Neural cell (in vitro differentiated cells): Measurements from ENCODE around the gene ABCA13.

ENCODE experiments used
- EZH2 ChIP-seq: fragments of 200-600, 300-800 bp; shearing (Covaris generic), sonication (generic); IDR thresholded peaks from 2 replicates; pipeline ENCODE4 v1.6.1; 2014; ENCODE audit warnings: antibody characterized with exemption, low read length, borderline replicate concordance, mild to moderate bottlenecking; ENCODE audit not compliant: insufficient read depth, poor library complexity, severe bottlenecking
- MXI1 ChIP-seq: fragments of 450-650 bp; conservative IDR thresholded peaks from 2 replicates; pipeline ENCODE4 v1.6.1; 2014; ENCODE audit warnings: antibody characterized with exemption, mild to moderate bottlenecking; ENCODE audit not compliant: poor library complexity, severe bottlenecking
- POLR2AphosphoS5 ChIP-seq: IDR thresholded peaks from 2 replicates; pipeline ENCODE4 v1.6.1; 2012
- SMC3 ChIP-seq: fragments of 450-650 bp; conservative IDR thresholded peaks from 2 replicates; pipeline ENCODE4 v1.6.1; 2014; ENCODE audit warnings: antibody characterized with exemption, mild to moderate bottlenecking, moderate library complexity; ENCODE audit not compliant: poor library complexity
- TAF1 ChIP-seq: IDR thresholded peaks from 2 replicates; pipeline ENCODE4 v1.6.1; 2012; ENCODE audit warnings: low read depth
- TF ChIP-seq, protein P1 (sequence below): fragments of 450-650 bp; IDR thresholded peaks from 2 replicates; pipeline ENCODE4 v1.5.1; 2014; ENCODE audit warnings: antibody characterized with exemption, mild to moderate bottlenecking, moderate library complexity; ENCODE audit not compliant: poor library complexity, severe bottlenecking
- TF ChIP-seq, protein P2 (sequence below): IDR thresholded peaks from 2 replicates; pipeline ENCODE4 v1.6.1; 2012; ENCODE audit warnings: borderline replicate concordance

DNA sequence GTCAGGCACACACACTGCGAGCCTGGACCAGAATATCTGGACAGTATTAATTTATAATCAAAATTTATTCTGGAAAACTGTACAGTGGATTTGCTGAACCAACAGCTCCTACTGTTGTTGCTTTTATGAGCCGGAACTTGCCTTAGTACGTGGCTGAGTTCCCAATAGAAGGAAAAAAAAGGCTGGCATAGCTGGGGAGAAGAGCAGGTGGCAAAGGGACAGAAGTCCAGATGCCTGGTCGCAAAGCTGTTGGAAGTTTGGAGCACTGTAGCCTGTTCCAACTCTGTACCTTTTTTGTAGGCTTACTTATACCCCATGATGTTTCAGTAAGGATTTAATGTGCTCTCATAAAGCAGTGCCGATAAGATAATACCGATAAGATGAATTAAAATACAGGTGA is 333.8 kb downstream of the ABCA13 start:
- no peak for TF ChIP-seq EZH2
- TF ChIP-seq, protein P1, sequence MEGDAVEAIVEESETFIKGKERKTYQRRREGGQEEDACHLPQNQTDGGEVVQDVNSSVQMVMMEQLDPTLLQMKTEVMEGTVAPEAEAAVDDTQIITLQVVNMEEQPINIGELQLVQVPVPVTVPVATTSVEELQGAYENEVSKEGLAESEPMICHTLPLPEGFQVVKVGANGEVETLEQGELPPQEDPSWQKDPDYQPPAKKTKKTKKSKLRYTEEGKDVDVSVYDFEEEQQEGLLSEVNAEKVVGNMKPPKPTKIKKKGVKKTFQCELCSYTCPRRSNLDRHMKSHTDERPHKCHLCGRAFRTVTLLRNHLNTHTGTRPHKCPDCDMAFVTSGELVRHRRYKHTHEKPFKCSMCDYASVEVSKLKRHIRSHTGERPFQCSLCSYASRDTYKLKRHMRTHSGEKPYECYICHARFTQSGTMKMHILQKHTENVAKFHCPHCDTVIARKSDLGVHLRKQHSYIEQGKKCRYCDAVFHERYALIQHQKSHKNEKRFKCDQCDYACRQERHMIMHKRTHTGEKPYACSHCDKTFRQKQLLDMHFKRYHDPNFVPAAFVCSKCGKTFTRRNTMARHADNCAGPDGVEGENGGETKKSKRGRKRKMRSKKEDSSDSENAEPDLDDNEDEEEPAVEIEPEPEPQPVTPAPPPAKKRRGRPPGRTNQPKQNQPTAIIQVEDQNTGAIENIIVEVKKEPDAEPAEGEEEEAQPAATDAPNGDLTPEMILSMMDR: no peak
- TF ChIP-seq POLR2AphosphoS5: no peak
- TF ChIP-seq TAF1: no peak
- no peak for TF ChIP-seq SMC3
- no peak for TF ChIP-seq MXI1
- TF ChIP-seq, protein P2, sequence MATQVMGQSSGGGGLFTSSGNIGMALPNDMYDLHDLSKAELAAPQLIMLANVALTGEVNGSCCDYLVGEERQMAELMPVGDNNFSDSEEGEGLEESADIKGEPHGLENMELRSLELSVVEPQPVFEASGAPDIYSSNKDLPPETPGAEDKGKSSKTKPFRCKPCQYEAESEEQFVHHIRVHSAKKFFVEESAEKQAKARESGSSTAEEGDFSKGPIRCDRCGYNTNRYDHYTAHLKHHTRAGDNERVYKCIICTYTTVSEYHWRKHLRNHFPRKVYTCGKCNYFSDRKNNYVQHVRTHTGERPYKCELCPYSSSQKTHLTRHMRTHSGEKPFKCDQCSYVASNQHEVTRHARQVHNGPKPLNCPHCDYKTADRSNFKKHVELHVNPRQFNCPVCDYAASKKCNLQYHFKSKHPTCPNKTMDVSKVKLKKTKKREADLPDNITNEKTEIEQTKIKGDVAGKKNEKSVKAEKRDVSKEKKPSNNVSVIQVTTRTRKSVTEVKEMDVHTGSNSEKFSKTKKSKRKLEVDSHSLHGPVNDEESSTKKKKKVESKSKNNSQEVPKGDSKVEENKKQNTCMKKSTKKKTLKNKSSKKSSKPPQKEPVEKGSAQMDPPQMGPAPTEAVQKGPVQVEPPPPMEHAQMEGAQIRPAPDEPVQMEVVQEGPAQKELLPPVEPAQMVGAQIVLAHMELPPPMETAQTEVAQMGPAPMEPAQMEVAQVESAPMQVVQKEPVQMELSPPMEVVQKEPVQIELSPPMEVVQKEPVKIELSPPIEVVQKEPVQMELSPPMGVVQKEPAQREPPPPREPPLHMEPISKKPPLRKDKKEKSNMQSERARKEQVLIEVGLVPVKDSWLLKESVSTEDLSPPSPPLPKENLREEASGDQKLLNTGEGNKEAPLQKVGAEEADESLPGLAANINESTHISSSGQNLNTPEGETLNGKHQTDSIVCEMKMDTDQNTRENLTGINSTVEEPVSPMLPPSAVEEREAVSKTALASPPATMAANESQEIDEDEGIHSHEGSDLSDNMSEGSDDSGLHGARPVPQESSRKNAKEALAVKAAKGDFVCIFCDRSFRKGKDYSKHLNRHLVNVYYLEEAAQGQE: no peak
